OCI-LY7 (cell line): ENCODE measurements around the gene LPCAT3.

Experiments
- EZH2phosphoT487 ChIP-seq: fragments of 200-600 bp; sonication (generic); IDR thresholded peaks from 2 replicates; pipeline ENCODE4 v1.6.1; 2018; ENCODE audit warnings: low read depth, borderline replicate concordance, mild to moderate bottlenecking, mixed run types, antibody characterized with exemption, low read length, moderate library complexity, mixed read lengths
- TF ChIP-seq, protein P1 (sequence below): fragments of 200-600 bp; sonication (generic); conservative IDR thresholded peaks from 2 replicates; pipeline ENCODE4 v1.5.1; 2014; ENCODE audit warnings: mild to moderate bottlenecking, antibody characterized with exemption, low read length, moderate library complexity, mixed read lengths

DNA sequence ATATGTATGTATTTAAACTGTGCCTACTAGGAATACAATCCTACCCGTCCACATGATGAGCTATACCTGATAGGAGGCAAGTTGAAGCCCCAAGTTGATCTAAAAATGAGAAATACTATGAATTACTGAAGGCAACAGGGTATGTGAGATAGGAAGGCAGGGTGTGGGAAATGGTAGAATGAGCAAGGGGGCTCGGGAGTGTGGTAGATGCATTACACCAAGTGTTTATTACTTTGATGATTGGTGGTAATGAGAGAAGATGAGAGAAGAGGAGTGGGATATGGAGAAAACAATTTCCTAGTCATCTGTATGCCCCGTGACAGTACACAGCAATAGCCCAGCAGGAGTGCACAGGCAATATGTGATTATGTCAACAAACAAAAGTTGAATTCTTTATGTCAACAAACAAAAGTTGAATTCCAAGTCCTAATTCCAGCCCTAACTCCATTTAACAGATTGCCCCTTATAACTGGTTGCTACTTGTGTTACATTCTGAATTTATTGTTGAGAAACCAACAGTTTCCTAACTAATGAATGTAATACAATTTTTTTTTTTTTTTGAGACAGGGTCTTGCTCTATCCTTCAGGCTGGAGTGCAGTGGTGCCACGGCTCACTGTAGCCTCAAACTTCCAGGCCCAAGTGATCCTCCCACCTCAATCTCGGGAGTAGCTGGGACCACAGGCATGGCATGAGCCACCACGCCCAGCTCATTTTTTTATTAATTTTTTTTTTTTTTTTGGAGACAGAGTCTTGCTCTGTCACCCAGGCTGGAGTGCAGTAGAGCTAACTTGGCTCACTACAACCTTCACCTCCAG, 2.5 kb downstream of the LPCAT3 start:
- TF ChIP-seq, protein P1, sequence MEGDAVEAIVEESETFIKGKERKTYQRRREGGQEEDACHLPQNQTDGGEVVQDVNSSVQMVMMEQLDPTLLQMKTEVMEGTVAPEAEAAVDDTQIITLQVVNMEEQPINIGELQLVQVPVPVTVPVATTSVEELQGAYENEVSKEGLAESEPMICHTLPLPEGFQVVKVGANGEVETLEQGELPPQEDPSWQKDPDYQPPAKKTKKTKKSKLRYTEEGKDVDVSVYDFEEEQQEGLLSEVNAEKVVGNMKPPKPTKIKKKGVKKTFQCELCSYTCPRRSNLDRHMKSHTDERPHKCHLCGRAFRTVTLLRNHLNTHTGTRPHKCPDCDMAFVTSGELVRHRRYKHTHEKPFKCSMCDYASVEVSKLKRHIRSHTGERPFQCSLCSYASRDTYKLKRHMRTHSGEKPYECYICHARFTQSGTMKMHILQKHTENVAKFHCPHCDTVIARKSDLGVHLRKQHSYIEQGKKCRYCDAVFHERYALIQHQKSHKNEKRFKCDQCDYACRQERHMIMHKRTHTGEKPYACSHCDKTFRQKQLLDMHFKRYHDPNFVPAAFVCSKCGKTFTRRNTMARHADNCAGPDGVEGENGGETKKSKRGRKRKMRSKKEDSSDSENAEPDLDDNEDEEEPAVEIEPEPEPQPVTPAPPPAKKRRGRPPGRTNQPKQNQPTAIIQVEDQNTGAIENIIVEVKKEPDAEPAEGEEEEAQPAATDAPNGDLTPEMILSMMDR: no peak
- no peak for TF ChIP-seq EZH2phosphoT487
